ENCODE measurements around the gene GRID1. TPM values are rescaled to one million over a fixed set of nuclear protein-coding genes. Genes with fewer than 3 reads are reported as not detected.

The GRID1 gene
- total and polyA plus RNA-seq, 11 donors, result 0.69 to 3.4 (median 1.6) TPM

DNA sequence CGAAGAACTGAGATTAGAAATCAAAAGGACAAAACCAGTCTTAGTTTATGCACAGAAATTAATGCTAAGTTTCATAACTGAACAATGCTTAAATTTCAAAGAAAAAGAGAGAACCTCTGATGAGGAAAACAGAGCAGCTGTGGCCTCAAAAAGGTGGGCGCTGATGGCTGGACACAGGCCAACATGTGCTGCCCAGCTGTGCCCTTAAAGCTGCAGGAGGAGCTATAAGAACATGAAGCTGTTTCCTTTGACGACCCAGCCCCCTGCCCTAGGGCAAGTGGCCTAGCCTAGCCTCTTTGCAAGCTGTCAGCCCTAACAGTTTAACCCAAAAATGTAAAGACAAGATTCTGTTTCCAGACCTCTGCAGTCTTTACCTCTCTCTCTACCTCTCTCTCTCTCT, 107.7 kb downstream of the GRID1 start:
- TF ChIP-seq POLR2A (IDR thresholded peaks at IDR 0.05), result no peak
- no peak for TF ChIP-seq CTCF (IDR thresholded peaks at IDR 0.05)
- intact Hi-C loops (cut with DNase I), result no loop called here
- DNase-seq, result no peak
- H3K27me3 ChIP-seq, result peaks cover 0 to 16% (median 0%) of the 10 kb centered on the region in 9 donors
- H3K9me3 ChIP-seq, result peaks cover 0 to 8% (median 0%) of the 10 kb centered on the region in 12 donors
- no peak overlapping the region for H3K27ac ChIP-seq
- no peak for ATAC-seq
- H3K36me3 ChIP-seq, result no peaks in the 10 kb centered on the region
- H3K4me3 ChIP-seq, result no peak overlapping the region
- H3K4me1 ChIP-seq, result peaks cover 0 to 4% (median 0%) of the 10 kb centered on the region in 12 donors
- 43 to 57% (median 47%) methylated on average over 3 of the region's 3 CpGs for WGBS, 4 donors

GRCh38 chr10:86258499-86258898, 108.1 kb downstream of the GRID1 start:
- Histone ChIP-seq H3K4me3 (no peak overlapping the region), H3K27me3 (peaks cover 0 to 13% (median 0%) of the 10 kb centered on the region in 9 donors), H3K27ac (no peak overlapping the region), H3K4me1 (peaks cover 0 to 4% (median 0%) of the 10 kb centered on the region in 12 donors), H3K9me3 (peaks cover 0 to 8% (median 0%) of the 10 kb centered on the region in 12 donors), H3K36me3 (no peaks in the 10 kb centered on the region)
- intact Hi-C loops (cut with DNase I), result no loop called here
- no peak for DNase-seq
- ATAC-seq, result no peak
- no peak for TF ChIP-seq POLR2A (IDR thresholded peaks at IDR 0.05)
- WGBS, 4 donors, result 49 to 74% (median 64%) methylated on average over 1 of the region's 1 CpG

GRCh38 chr10:86257683-86258082, 108.9 kb downstream of the GRID1 start:
- peaks cover 0 to 6% (median 0%) of the 10 kb centered on the region in 9 donors for H3K27me3 ChIP-seq
- 79 to 88% (median 85%) methylated on average over 2 of the region's 2 CpGs for WGBS, 4 donors
- TF ChIP-seq CTCF (IDR thresholded peaks at IDR 0.05), result no peak
- no peak for TF ChIP-seq POLR2A (IDR thresholded peaks at IDR 0.05)

GRCh38 chr10:86256690-86257315, 109.8 kb downstream of the GRID1 start:
- no peak for ATAC-seq
- Histone ChIP-seq H3K27me3 (no peaks in the 10 kb centered on the region), H3K9me3 (peaks cover 0 to 8% (median 0%) of the 10 kb centered on the region in 12 donors), H3K4me1 (no peaks in the 10 kb centered on the region), H3K27ac (no peak overlapping the region), H3K4me3 (no peak overlapping the region), H3K36me3 (no peaks in the 10 kb centered on the region)
- DNase-seq, result no peak
- 79 to 89% (median 86%) methylated on average over 4 of the region's 4 CpGs for WGBS, 4 donors
- no peak for TF ChIP-seq POLR2A (IDR thresholded peaks at IDR 0.05)
- TF ChIP-seq CTCF (IDR thresholded peaks at IDR 0.05), result no peak
- intact Hi-C loops (cut with DNase I), result no loop called here

More at GRCh38 chr10:86257683-86258082, 108.9 kb downstream of the GRID1 start:
- no peak for DNase-seq
- H3K36me3 ChIP-seq, result no peaks in the 10 kb centered on the region
- peaks cover 0 to 4% (median 0%) of the 10 kb centered on the region in 12 donors for H3K4me1 ChIP-seq
- ATAC-seq, result no peak
- H3K4me3 ChIP-seq, result no peak overlapping the region
- H3K9me3 ChIP-seq, result peaks cover 0 to 8% (median 0%) of the 10 kb centered on the region in 12 donors
- no peak overlapping the region for H3K27ac ChIP-seq
- intact Hi-C loops (cut with DNase I), result no loop called here
